Stimulated activated CD4-positive, alpha-beta T cell treated with anti-CD3 and anti-CD28 coated beads, Interleukin-4, amount 100 ng/mL, for 4 hours (primary cell): Measurements from ENCODE around the gene WDR38.

Experiments used
- DNase-seq, 2 experiments: peaks; one replicate each; pipeline ENCODE4 v3.0.0-alpha.2; 2020

Gene WDR38

GRCh38 chr9:124886461-124886860 lies 33.2 kb downstream of the WDR38 start:
- DNase-seq, result no peak

GRCh38 chr9:124886866-124887492 lies 33.7 kb downstream of the WDR38 start:
- DNase-seq, result no peak

GRCh38 chr9:124887832-124888231 lies 34.6 kb downstream of the WDR38 start:
- no peak for DNase-seq

GRCh38 chr9:124889006-124889405 lies 35.7 kb downstream of the WDR38 start:
- no peak for DNase-seq

- no peak for DNase-seq
Observed at GRCh38 chr9:124890179-124890578, 36.9 kb downstream of the WDR38 start.

GRCh38 chr9:124894035-124894740 lies 40.9 kb downstream of the WDR38 start:
- DNase-seq, result no peak

- peak in 1 of 2 experiments; percentile 38 for DNase-seq
Observed at GRCh38 chr9:124894741-124895170, 41.5 kb downstream of the WDR38 start.

GRCh38 chr9:124897570-124898460 lies 44.6 kb downstream of the WDR38 start:
- DNase-seq, result no peak

- DNase-seq, result no peak
Observed at GRCh38 chr9:124899845-124900244, 46.6 kb downstream of the WDR38 start.

- DNase-seq, result no peak
Observed at GRCh38 chr9:124906966-124907365, 53.7 kb downstream of the WDR38 start.
